ENCODE measurements around the gene CPA4. TPM values are rescaled to one million over a fixed set of nuclear protein-coding genes. Genes with fewer than 3 reads are reported as not detected.
"Not testable (repeated sequence)": the region's sequence is repeated elsewhere in the genome, so short reads cannot be mapped to it uniquely, and the experiment has no call there.

CPA4 gene
- 1 to 10 TPM in 1 of 2 donors, under 1 TPM in 1; 0.22 to 4.1 TPM for total RNA-seq

GRCh38 chr7:130292682-130293257, at the start of gene CPA4:
Gene CPA4, plus strand, starts transcription at chr7:130293161. Its CDS starts 20 bp downstream, at chr7:130293181.
- no peaks in the 10 kb centered on the region for H3K4me1 Mint-ChIP-seq
- no peak within 1 kb of the TSS for H3K27ac Mint-ChIP-seq
- no peaks in the 10 kb centered on the region for H3K36me3 Mint-ChIP-seq (ENCODE audit: low read depth)
- no peak within 1 kb of the TSS for H3K4me3 Mint-ChIP-seq
- no peaks in the 10 kb centered on the region for H3K9me3 Mint-ChIP-seq
- no peaks in the 10 kb centered on the region for H3K27me3 Mint-ChIP-seq
- ATAC-seq (replicated peaks) = peak; percentile 80

- not testable (repeated sequence) for ATAC-seq (replicated peaks); H3K36me3 Mint-ChIP-seq (ENCODE audit: low read depth); H3K27me3 Mint-ChIP-seq; H3K9me3 Mint-ChIP-seq; H3K4me3 Mint-ChIP-seq
- peak overlapping the region; percentile 13 for H3K27ac Mint-ChIP-seq
- peaks cover 12% of the 10 kb centered on the region for H3K4me1 Mint-ChIP-seq
Measured at GRCh38 chr7:130243486-130243885, 49.5 kb upstream of the CPA4 start.

- not testable (repeated sequence) for H3K9me3 Mint-ChIP-seq; ATAC-seq (replicated peaks); H3K27me3 Mint-ChIP-seq; H3K36me3 Mint-ChIP-seq (ENCODE audit: low read depth); H3K27ac Mint-ChIP-seq; H3K4me3 Mint-ChIP-seq
- H3K4me1 Mint-ChIP-seq = peaks cover 12% of the 10 kb centered on the region
Measured at GRCh38 chr7:130246491-130246890, 46.5 kb upstream of the CPA4 start.

GRCh38 chr7:130248842-130249241, 44.1 kb upstream of the CPA4 start:
- H3K36me3 Mint-ChIP-seq (ENCODE audit: low read depth); H3K4me1 Mint-ChIP-seq; H3K27ac Mint-ChIP-seq; H3K4me3 Mint-ChIP-seq; H3K9me3 Mint-ChIP-seq; ATAC-seq (replicated peaks): not testable (repeated sequence)
- H3K27me3 Mint-ChIP-seq = peaks cover 12% of the 10 kb centered on the region

GRCh38 chr7:130249626-130250025, 43.3 kb upstream of the CPA4 start:
- not testable (repeated sequence) for H3K27ac Mint-ChIP-seq; H3K27me3 Mint-ChIP-seq; H3K4me3 Mint-ChIP-seq; H3K4me1 Mint-ChIP-seq; H3K36me3 Mint-ChIP-seq (ENCODE audit: low read depth); ATAC-seq (replicated peaks); H3K9me3 Mint-ChIP-seq

GRCh38 chr7:130254555-130254954, 38.4 kb upstream of the CPA4 start:
- H3K4me3 Mint-ChIP-seq = no peak overlapping the region
- no peak overlapping the region for H3K27ac Mint-ChIP-seq
- no peak for ATAC-seq (replicated peaks)
- peaks cover 6% of the 10 kb centered on the region for H3K27me3 Mint-ChIP-seq
- H3K9me3 Mint-ChIP-seq = peaks cover 3% of the 10 kb centered on the region
- no peaks in the 10 kb centered on the region for H3K4me1 Mint-ChIP-seq
- H3K36me3 Mint-ChIP-seq (ENCODE audit: low read depth) = no peaks in the 10 kb centered on the region

GRCh38 chr7:130256704-130257103, 36.3 kb upstream of the CPA4 start:
- no peaks in the 10 kb centered on the region for H3K4me1 Mint-ChIP-seq

GRCh38 chr7:130258494-130259078, 34.4 kb upstream of the CPA4 start:
- no peak for ATAC-seq (replicated peaks)
- Mint-ChIP-seq H3K36me3 (ENCODE audit: low read depth) (no peaks in the 10 kb centered on the region), H3K9me3 (no peaks in the 10 kb centered on the region), H3K4me3 (no peak overlapping the region), H3K27ac (no peak overlapping the region), H3K4me1 (no peaks in the 10 kb centered on the region), H3K27me3 (peaks cover 5% of the 10 kb centered on the region)

More at GRCh38 chr7:130256704-130257103, 36.3 kb upstream of the CPA4 start:
- Mint-ChIP-seq H3K27me3 (peaks cover 6% of the 10 kb centered on the region), H3K9me3 (no peaks in the 10 kb centered on the region), H3K27ac (no peak overlapping the region), H3K36me3 (ENCODE audit: low read depth) (no peaks in the 10 kb centered on the region), H3K4me3 (no peak overlapping the region)
- ATAC-seq (replicated peaks) = no peak

- Mint-ChIP-seq H3K4me3 (no peak overlapping the region), H3K9me3 (no peaks in the 10 kb centered on the region), H3K4me1 (no peaks in the 10 kb centered on the region), H3K27me3 (peaks cover 5% of the 10 kb centered on the region), H3K27ac (no peak overlapping the region), H3K36me3 (ENCODE audit: low read depth) (no peaks in the 10 kb centered on the region)
- no peak for ATAC-seq (replicated peaks)
Measured at GRCh38 chr7:130262448-130262847, 30.5 kb upstream of the CPA4 start.

GRCh38 chr7:130263130-130263529, 29.8 kb upstream of the CPA4 start:
- Mint-ChIP-seq H3K4me3 (no peak overlapping the region), H3K27me3 (peaks cover 5% of the 10 kb centered on the region), H3K4me1 (no peaks in the 10 kb centered on the region), H3K36me3 (ENCODE audit: low read depth) (no peaks in the 10 kb centered on the region), H3K27ac (peak overlapping the region; percentile 10), H3K9me3 (no peaks in the 10 kb centered on the region)
- no peak for ATAC-seq (replicated peaks)

- Mint-ChIP-seq H3K36me3 (ENCODE audit: low read depth) (no peaks in the 10 kb centered on the region), H3K4me1 (no peaks in the 10 kb centered on the region), H3K27me3 (peaks cover 10% of the 10 kb centered on the region), H3K4me3 (no peak within 1 kb of the TSS), H3K9me3 (no peaks in the 10 kb centered on the region), H3K27ac (no peak within 1 kb of the TSS)
- no peak for ATAC-seq (replicated peaks)
Measured at GRCh38 chr7:130266258-130266960, 26.6 kb upstream of the CPA4 start, which contains the start of gene CPA2. Gene CPA2, plus strand, starts transcription at chr7:130266863. Its CDS starts 19 bp downstream, at chr7:130266882.

GRCh38 chr7:130266961-130267321, 26.0 kb upstream of the CPA4 start:
- H3K4me3 Mint-ChIP-seq = no peak overlapping the region
- no peaks in the 10 kb centered on the region for H3K36me3 Mint-ChIP-seq (ENCODE audit: low read depth)
- no peaks in the 10 kb centered on the region for H3K9me3 Mint-ChIP-seq
- peaks cover 13% of the 10 kb centered on the region for H3K27me3 Mint-ChIP-seq
- no peak for ATAC-seq (replicated peaks)
- H3K4me1 Mint-ChIP-seq = no peaks in the 10 kb centered on the region
- no peak overlapping the region for H3K27ac Mint-ChIP-seq

GRCh38 chr7:130268463-130269317, 24.3 kb upstream of the CPA4 start:
- no peak for ATAC-seq (replicated peaks)
- H3K9me3 Mint-ChIP-seq = no peaks in the 10 kb centered on the region
- H3K27me3 Mint-ChIP-seq = peaks cover 8% of the 10 kb centered on the region
- H3K4me1 Mint-ChIP-seq = no peaks in the 10 kb centered on the region
- H3K27ac Mint-ChIP-seq = no peak overlapping the region
- no peak overlapping the region for H3K4me3 Mint-ChIP-seq
- no peaks in the 10 kb centered on the region for H3K36me3 Mint-ChIP-seq (ENCODE audit: low read depth)

GRCh38 chr7:130269318-130269694, 23.7 kb upstream of the CPA4 start:
- no peak for ATAC-seq (replicated peaks)
- Mint-ChIP-seq H3K36me3 (ENCODE audit: low read depth) (no peaks in the 10 kb centered on the region), H3K4me3 (no peak overlapping the region), H3K27me3 (peaks cover 8% of the 10 kb centered on the region), H3K4me1 (no peaks in the 10 kb centered on the region), H3K9me3 (no peaks in the 10 kb centered on the region), H3K27ac (no peak overlapping the region)

All from activated T-helper 17 cell treated with anti-CD3 and anti-CD28 coated beads, Interleukin-2, amount 50 U/mL, for 72 hours (primary cell).